Endothelial cell of umbilical vein (primary cell): ENCODE measurements around the gene OTULIN. TPM values are rescaled to one million over a fixed set of nuclear protein-coding genes. Genes with fewer than 3 reads are reported as not detected.
A peak's percentile ranks its signal among the peaks of the same experiment; 100 is the strongest.

Source experiments
- BruUV-seq: library from RNA; stranded (reverse); fragments of 400-500 nt; replicated peaks from 2 replicates; lab custom pipeline; 2021; lab: Mats Ljungman, UMichigan
- CTCF ChIA-PET: fragments of 300-600, 350-600 bp; sonication (Branson Sonifier 250); formaldehyde crosslinking; loops from one replicate; lab custom pipeline; 2021; ENCODE audit warnings: antibody characterized with exemption, inconsistent platforms; lab: Charles Lee
- POLR2A ChIA-PET: fragments of 300-600, 350-600 bp; sonication (Branson Sonifier 250); formaldehyde crosslinking; loops from one replicate; lab custom pipeline; 2021; ENCODE audit warnings: antibody characterized with exemption, inconsistent platforms; lab: Charles Lee
- DNase-seq: peaks from one replicate; pipeline ENCODE4 v3.0.0-alpha.2; 2011; ENCODE audit warnings: low read depth, low spot score
- FAIRE-seq: peaks from 2 replicates; lab custom pipeline; 2011; peaks lifted over from hg19 to GRCh38; lab: Jason Lieb, UNC
- H2AFZ ChIP-seq: 2 replicates; pipeline ENCODE4 v1.6.0; 2012; ENCODE audit warnings: low read depth, low read length, control low read depth, inconsistent platforms
- H3K27ac ChIP-seq: 2 replicates; pipeline ENCODE4 v1.5.1; 2011; ENCODE audit warnings: low read depth, mild to moderate bottlenecking, control low read depth, low read length, moderate library complexity; ENCODE audit not compliant: insufficient read depth
- H3K27me3 ChIP-seq, 2 experiments: 2 replicates each; pipeline versions ENCODE4 v1.6.0 to v1.6.1; 2011; ENCODE audit warnings: low read length in 2 of 2, mixed read lengths in 1 of 2; ENCODE audit not compliant: control insufficient read depth in 2 of 2, insufficient read depth in 2 of 2
- H3K36me3 ChIP-seq, 2 experiments: 2 replicates in 1 of 2; 3 replicates in 1 of 2; pipeline ENCODE4 v1.5.1; 2011; ENCODE audit warnings: low read length in 2 of 2, mild to moderate bottlenecking in 1 of 2, moderate library complexity in 1 of 2; ENCODE audit not compliant: control insufficient read depth in 2 of 2, insufficient read depth in 2 of 2; ENCODE audit errors: extremely low read depth in 1 of 2
- H3K4me1 ChIP-seq: 3 replicates; pipeline ENCODE4 v1.5.1; 2011; ENCODE audit warnings: mild to moderate bottlenecking, low read length; ENCODE audit not compliant: control insufficient read depth, insufficient read depth; ENCODE audit errors: extremely low read depth
- H3K4me2 ChIP-seq: 2 replicates; pipeline ENCODE4 v1.6.1; 2011; ENCODE audit warnings: low read length, control low read depth, mixed read lengths; ENCODE audit not compliant: insufficient read depth
- H3K4me3 ChIP-seq, 3 experiments: fragments of 200-600 bp in 1 of 3; sonication (generic), shearing (Covaris generic) in 1 of 3; replicated peaks in 1 of 3; 2 replicates each; pipeline ENCODE4 v1.5.1; 2011 to 2016; ENCODE audit warnings: control low read depth in 3 of 3, low read length in 3 of 3, mild to moderate bottlenecking in 2 of 3, inconsistent platforms in 1 of 3, low read depth in 1 of 3, moderate library complexity in 1 of 3; ENCODE audit not compliant: insufficient read depth in 1 of 3
- H3K79me2 ChIP-seq: 2 replicates; pipeline ENCODE4 v1.6.0; 2012; ENCODE audit warnings: low read length, inconsistent platforms; ENCODE audit not compliant: control insufficient read depth, insufficient read depth
- H3K9ac ChIP-seq: replicated peaks from 2 replicates; pipeline ENCODE3; 2011; ENCODE audit warnings: low read length, control low read depth; ENCODE audit not compliant: insufficient read depth; ENCODE audit errors: extremely low read depth
- H3K9me1 ChIP-seq: replicated peaks from 3 replicates; pipeline ENCODE4 v1.6.0; 2011; ENCODE audit warnings: mild to moderate bottlenecking, low read length; ENCODE audit not compliant: control insufficient read depth, insufficient read depth; ENCODE audit errors: extremely low read depth
- H3K9me3 ChIP-seq: replicated peaks from 2 replicates; pipeline ENCODE4 v1.5.1; 2012; ENCODE audit warnings: low read length, inconsistent platforms; ENCODE audit not compliant: control insufficient read depth, insufficient read depth
- H4K20me1 ChIP-seq: replicated peaks from 2 replicates; pipeline ENCODE3; 2011; ENCODE audit warnings: mild to moderate bottlenecking, low read length; ENCODE audit not compliant: control insufficient read depth, insufficient read depth; ENCODE audit errors: extremely low read depth
- CTCF ChIP-seq, 2 donors: IDR thresholded peaks; 1 replicate in 1 of 2; 2 replicates in 1 of 2; pipeline ENCODE4 v1.5.1; 2011; ENCODE audit warnings: low read length in 2 of 2, mild to moderate bottlenecking in 2 of 2, moderate library complexity in 2 of 2, control low read depth in 1 of 2, inconsistent platforms in 1 of 2, low read depth in 1 of 2; ENCODE audit not compliant: insufficient read depth in 1 of 2; ENCODE audit errors: extremely low read depth in 1 of 2
- EZH2 ChIP-seq: IDR thresholded peaks from 2 replicates; pipeline ENCODE4 v1.6.1; 2012; ENCODE audit warnings: borderline replicate concordance, low read depth, mild to moderate bottlenecking, moderate library complexity, low read length, inconsistent platforms; ENCODE audit not compliant: severe bottlenecking
- FOS ChIP-seq: IDR thresholded peaks from 2 replicates; pipeline ENCODE4 v1.6.1; 2011; ENCODE audit warnings: mild to moderate bottlenecking, low read length, moderate library complexity, borderline replicate concordance; ENCODE audit not compliant: insufficient read depth
- JUN ChIP-seq: IDR thresholded peaks from 2 replicates; pipeline ENCODE4 v1.6.1; 2011; ENCODE audit warnings: borderline replicate concordance, low read depth; ENCODE audit not compliant: insufficient read length, insufficient read depth
- MAX ChIP-seq: IDR thresholded peaks from 2 replicates; pipeline ENCODE4 v1.6.1; 2011; ENCODE audit not compliant: insufficient read depth, insufficient read length
- MYC ChIP-seq: IDR thresholded peaks from one replicate; pipeline ENCODE4 v1.6.1; 2011; ENCODE audit warnings: mild to moderate bottlenecking, low read depth, low read length
- POLR2A ChIP-seq: IDR thresholded peaks from 2 replicates; pipeline ENCODE4 v1.6.1; 2012; ENCODE audit warnings: low read depth, mild to moderate bottlenecking, control low read depth, low read length
- dilution Hi-C: fragments of 300-500 bp; cut with MboI; formaldehyde crosslinking; loops from one replicate; pipeline ENCODE4 v1.15.0; 2019; ENCODE audit warnings: low sequenced_read_pairs; ENCODE audit not compliant: extremely low pct_ligation_motif_present
- intact Hi-C: fragments of 100-400 bp; cut with micrococcal nuclease; formaldehyde crosslinking; loops from one replicate; pipeline ENCODE4 v1.10.0; 2022
- polyA plus RNA-seq, 4 experiments: library from polyadenylated mRNA; depleted of rRNA in 3 of 4; stranded (reverse) in 3 of 4; unstranded in 1 of 4; fragments of >200 nt; gene quantifications; 2 replicates each; pipeline versions ENCODE4 v1.2.1 to v1.2.3, GENCODE V29; 2011 to 2012; ENCODE audit warnings: missing spikeins in 1 of 4
- total RNA-seq: library from RNA; stranded (reverse); gene quantifications from 2 replicates; pipeline ENCODE4 v1.2.3, GENCODE V29; 2021

The OTULIN gene
- total and polyA plus RNA-seq, 2 donors (not counting 3 experiments of a cell fraction or from before 2014, with no cell fraction given) = 7.8 to 30.2 TPM

GRCh38 chr5:14727428-14727865 lies 62.9 kb downstream of the OTULIN start:
- no peaks in the 10 kb centered on the region for H3K4me1 ChIP-seq
- no peak overlapping the region for H3K27ac ChIP-seq
- no peak overlapping the region for H3K4me2 ChIP-seq
- intact Hi-C loops (loop anchor here (1.0 kb wide), 6 partner anchors 30 to 287 kb away; no protein-coding TSS in a partner anchor), dilution Hi-C loops (loop anchor here (25.0 kb wide), 1 partner anchor 285 kb away; no protein-coding TSS in a partner anchor)
- H3K9ac ChIP-seq = no peak overlapping the region
- no peaks in the 10 kb centered on the region for H3K9me1 ChIP-seq
- H3K4me3 ChIP-seq = no peak overlapping the region
- peak; percentile 81 for DNase-seq
- peak; percentile 88 for TF ChIP-seq CTCF (IDR thresholded peaks at IDR 0.05; ENCODE audit: extremely low read depth in 1 of 2, insufficient read depth in 1 of 2, low read depth in 1 of 2, low read length in 2 of 2)
- TF ChIP-seq EZH2 = no peak
- TF ChIP-seq JUN = no peak
- TF ChIP-seq POLR2A = no peak
- no TSS peak for BruUV-seq
- POLR2A ChIA-PET = no interaction called here
- H3K9me3 ChIP-seq = no peaks in the 10 kb centered on the region
- peak; percentile 97 for FAIRE-seq
- no peaks in the 10 kb centered on the region for H3K79me2 ChIP-seq
- H3K27me3 ChIP-seq = no peaks in the 10 kb centered on the region
- no peaks in the 10 kb centered on the region for H3K36me3 ChIP-seq
- CTCF ChIA-PET = interaction anchor here (0.6 to 10.2 kb wide), 26 partner anchors 10 to 293 kb away, joined by 3 to 168 read pairs (median 5); partner anchors contain the start of gene ANKH
- no peak overlapping the region for H2AFZ ChIP-seq
- H4K20me1 ChIP-seq = no peaks in the 10 kb centered on the region

DNA sequence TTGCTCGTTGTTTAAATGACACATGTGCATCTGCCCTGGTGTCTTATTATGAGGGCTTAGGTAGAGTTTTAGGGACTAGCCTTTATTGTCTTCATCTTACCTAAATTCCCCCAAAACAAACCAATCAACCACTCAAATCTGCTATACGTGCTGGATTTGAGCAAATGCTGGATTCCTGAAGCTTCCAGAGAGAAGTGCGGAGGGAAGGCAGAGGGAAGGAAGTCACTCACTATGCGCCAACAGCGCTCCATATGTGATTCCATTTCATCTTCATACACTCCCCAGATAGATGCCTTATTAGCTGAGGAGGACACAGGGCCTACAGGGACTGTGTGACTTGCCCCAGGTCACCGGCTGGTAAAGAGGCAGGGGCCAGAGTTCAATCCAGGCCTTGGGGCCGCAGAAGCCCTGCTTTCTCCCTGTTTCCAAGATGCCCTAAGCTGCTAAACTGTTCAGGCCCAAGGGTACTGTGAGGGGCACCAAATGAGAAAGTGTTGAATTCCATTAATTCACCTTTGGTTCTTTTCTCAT lies 63.5 kb downstream of the OTULIN start:
- dilution Hi-C loops = loop anchor here (25.0 kb wide), 1 partner anchor 284 kb away; no protein-coding TSS in a partner anchor
- no TSS peak for BruUV-seq
- Histone ChIP-seq H3K27ac (no peak overlapping the region), H2AFZ (no peak overlapping the region), H4K20me1 (no peaks in the 10 kb centered on the region), H3K4me3 (no peak overlapping the region), H3K27me3 (no peaks in the 10 kb centered on the region), H3K36me3 (no peaks in the 10 kb centered on the region), H3K9ac (no peak overlapping the region), H3K4me2 (no peak overlapping the region), H3K79me2 (no peaks in the 10 kb centered on the region), H3K9me1 (no peaks in the 10 kb centered on the region), H3K9me3 (no peaks in the 10 kb centered on the region), H3K4me1 (no peaks in the 10 kb centered on the region)
- TF ChIP-seq MYC = no peak
- no peak for TF ChIP-seq FOS
- TF ChIP-seq MAX = no peak
- intact Hi-C loops = loop anchor here (1.0 to 2.0 kb wide), 7 partner anchors 29 to 286 kb away; no protein-coding TSS in a partner anchor
- DNase-seq (no peak), FAIRE-seq (peak; percentile 26)
- ChIA-PET POLR2A (no interaction called here), CTCF (interaction anchor here (0.6 to 10.2 kb wide), 25 partner anchors 9 to 293 kb away, joined by 3 to 168 read pairs (median 5); partner anchors contain the start of gene ANKH)
